GM18907 (cell line): ENCODE results near the gene HOXC12.

Experiments
- ATAC-seq: cut with Tn5 transposase; IDR thresholded peaks from one replicate; pipeline ENCODE4 v1.9.1; 2021; ENCODE audit warnings: mild to moderate bottlenecking, moderate library complexity; ENCODE audit not compliant: unreplicated experiment

HOXC12 gene

GRCh38 chr12:53982648-53983567 is 28.2 kb downstream of the HOXC12 start:
- ATAC-seq: no peak

- no peak for ATAC-seq
Observed at GRCh38 chr12:53983568-53983949, 28.9 kb downstream of the HOXC12 start.

GRCh38 chr12:53983950-53984572 is 29.4 kb downstream of the HOXC12 start:
- ATAC-seq: no peak

GRCh38 chr12:53984901-53985691 is 30.4 kb downstream of the HOXC12 start, which contains the start of gene HOXC10:
TSS of gene HOXC10 (plus strand) at chr12:53985146. CDS start at chr12:53985260, 114 bp downstream.
- ATAC-seq: no peak

- ATAC-seq: no peak
Observed at GRCh38 chr12:53985692-53985993, 30.9 kb downstream of the HOXC12 start.

GRCh38 chr12:53985994-53986685 is 31.4 kb downstream of the HOXC12 start:
- no peak for ATAC-seq

- ATAC-seq: no peak
Observed at GRCh38 chr12:53986686-53987483, 32.2 kb downstream of the HOXC12 start.

- no peak for ATAC-seq
Observed at GRCh38 chr12:53987787-53988230, 33.1 kb downstream of the HOXC12 start.

GRCh38 chr12:53988541-53989226 is 34.0 kb downstream of the HOXC12 start:
- no peak for ATAC-seq

GRCh38 chr12:53989227-53990113 is 34.8 kb downstream of the HOXC12 start:
- ATAC-seq: no peak

GRCh38 chr12:53990311-53991076 is 35.8 kb downstream of the HOXC12 start:
- no peak for ATAC-seq

GRCh38 chr12:53991077-53991460 is 36.4 kb downstream of the HOXC12 start:
- no peak for ATAC-seq

GRCh38 chr12:53992377-53992889 is 37.7 kb downstream of the HOXC12 start:
- ATAC-seq: no peak

GRCh38 chr12:53993162-53994008 is 38.7 kb downstream of the HOXC12 start:
- no peak for ATAC-seq

- ATAC-seq: no peak
Observed at GRCh38 chr12:53994009-53994263, 39.2 kb downstream of the HOXC12 start.

GRCh38 chr12:53994264-53995001 is 39.7 kb downstream of the HOXC12 start:
- ATAC-seq: no peak
